HFFc6 (cell line): Measurements from ENCODE around the gene SAMD13. TPM values are rescaled to one million over a fixed set of nuclear protein-coding genes. Genes with fewer than 3 reads are reported as not detected.

ENCODE experiments used
- DNase-seq: peaks from one replicate; pipeline ENCODE4 v3.0.0-alpha.2; 2018
- H3K27ac Mint-ChIP-seq: 2 replicates; pipeline ENCODE4 v1.8.0; 2020; ENCODE audit warnings: mild to moderate bottlenecking, mixed read lengths
- H3K27me3 Mint-ChIP-seq: 2 replicates; pipeline ENCODE4 v1.8.0; 2021; ENCODE audit warnings: mild to moderate bottlenecking, moderate library complexity, mixed read lengths; ENCODE audit not compliant: insufficient read depth
- H3K36me3 Mint-ChIP-seq: 2 replicates; pipeline ENCODE4 v1.8.0; 2021; ENCODE audit warnings: low read depth, mixed read lengths
- H3K4me1 Mint-ChIP-seq: 2 replicates; pipeline ENCODE4 v1.8.0; 2020; ENCODE audit warnings: low read depth, mixed read lengths
- H3K4me3 Mint-ChIP-seq: 2 replicates; pipeline ENCODE4 v1.8.0; 2020; ENCODE audit warnings: mild to moderate bottlenecking, moderate library complexity, mixed read lengths
- H3K9me3 Mint-ChIP-seq: 2 replicates; pipeline ENCODE4 v1.8.0; 2020; ENCODE audit warnings: mild to moderate bottlenecking, mixed read lengths
- long read RNA-seq: library from polyadenylated mRNA; unstranded; transcript quantifications from one replicate; pipeline ENCODE4 v2.0.0, GENCODE V29; 2019
- total RNA-seq, 6 experiments: library from RNA; stranded (reverse); fragmentation: NEBNext Ultra II Directional; extraction: Animal tissue kit (Norgen Biotek cat#: 25700); gene quantifications; 2 replicates in 1 of 6; 3 replicates in 5 of 6; pipeline ENCODE4 v1.2.3, GENCODE V29; 2021
- TF ChIP-seq, protein P1 (sequence below): fragments of 200-600 bp; sonication (generic); IDR thresholded peaks from 2 replicates; pipeline ENCODE4 v1.5.0; 2021; ENCODE audit warnings: antibody characterized with exemption, mild to moderate bottlenecking

Gene SAMD13, protein sequence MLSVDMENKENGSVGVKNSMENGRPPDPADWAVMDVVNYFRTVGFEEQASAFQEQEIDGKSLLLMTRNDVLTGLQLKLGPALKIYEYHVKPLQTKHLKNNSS
- 1 to 10 TPM in 1 of 6 experiments, under 1 TPM in 5; 0.36 to 1.1 (median 0.45) TPM for total RNA-seq
- long read RNA-seq, partial matches to known transcripts = 0 of 1 reads
- long read RNA-seq, other reads (novel, unspliced or antisense) = 1 of 1 reads

DNA sequence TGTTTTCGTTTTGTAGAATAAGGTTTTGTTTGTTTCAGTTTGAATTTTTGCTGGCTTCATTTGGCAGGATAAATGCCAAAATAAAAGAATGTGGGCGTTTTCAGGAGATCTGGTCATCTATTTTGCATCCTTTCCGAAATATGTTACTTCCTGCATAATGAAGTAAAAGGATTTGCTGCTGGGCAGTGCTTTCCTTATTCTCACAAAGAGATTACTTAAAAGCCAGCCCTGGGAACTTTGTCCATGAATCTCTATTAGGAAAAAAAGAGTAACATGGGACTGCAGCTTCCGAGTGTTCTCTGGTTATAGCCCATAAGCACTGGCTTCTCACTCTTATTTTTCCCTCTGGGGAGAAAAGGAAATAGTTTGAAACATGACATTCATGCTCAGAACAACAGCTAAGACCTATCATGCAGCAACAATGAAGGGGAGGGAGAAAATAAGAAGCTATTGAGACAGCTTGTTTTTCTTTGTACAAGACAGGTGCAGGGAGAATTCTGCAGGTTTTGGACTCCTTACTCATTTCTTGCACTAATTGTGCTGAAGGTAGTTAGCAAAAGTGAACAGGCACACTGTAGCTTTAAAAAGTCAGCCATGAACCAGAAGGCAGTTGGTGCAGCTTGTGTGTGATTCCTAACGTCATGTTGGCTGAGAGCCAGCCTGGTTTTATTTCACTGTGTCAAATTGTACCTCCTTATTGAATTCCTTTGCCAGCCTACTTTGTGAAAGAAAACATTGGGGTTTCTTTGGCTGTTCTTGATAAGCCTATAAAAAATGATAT is at the start of gene SAMD13:
SAMD13 (plus strand) TSS at position 705 of the 781 bp plus-strand sequence. CDS start 1,527 bp downstream, outside the sequence.
- H3K36me3 Mint-ChIP-seq = peaks cover 4% of the 10 kb centered on the region; the same call in 1 of the 2 replicates
- DNase-seq = peak; percentile 43
- peaks cover 75% of the 10 kb centered on the region for H3K4me1 Mint-ChIP-seq
- H3K27ac Mint-ChIP-seq = peak within 1 kb of the TSS; percentile 64
- no peaks in the 10 kb centered on the region for H3K9me3 Mint-ChIP-seq
- peak within 1 kb of the TSS; percentile 85 for H3K4me3 Mint-ChIP-seq
- H3K27me3 Mint-ChIP-seq = no peaks in the 10 kb centered on the region
- TF ChIP-seq, protein P1, sequence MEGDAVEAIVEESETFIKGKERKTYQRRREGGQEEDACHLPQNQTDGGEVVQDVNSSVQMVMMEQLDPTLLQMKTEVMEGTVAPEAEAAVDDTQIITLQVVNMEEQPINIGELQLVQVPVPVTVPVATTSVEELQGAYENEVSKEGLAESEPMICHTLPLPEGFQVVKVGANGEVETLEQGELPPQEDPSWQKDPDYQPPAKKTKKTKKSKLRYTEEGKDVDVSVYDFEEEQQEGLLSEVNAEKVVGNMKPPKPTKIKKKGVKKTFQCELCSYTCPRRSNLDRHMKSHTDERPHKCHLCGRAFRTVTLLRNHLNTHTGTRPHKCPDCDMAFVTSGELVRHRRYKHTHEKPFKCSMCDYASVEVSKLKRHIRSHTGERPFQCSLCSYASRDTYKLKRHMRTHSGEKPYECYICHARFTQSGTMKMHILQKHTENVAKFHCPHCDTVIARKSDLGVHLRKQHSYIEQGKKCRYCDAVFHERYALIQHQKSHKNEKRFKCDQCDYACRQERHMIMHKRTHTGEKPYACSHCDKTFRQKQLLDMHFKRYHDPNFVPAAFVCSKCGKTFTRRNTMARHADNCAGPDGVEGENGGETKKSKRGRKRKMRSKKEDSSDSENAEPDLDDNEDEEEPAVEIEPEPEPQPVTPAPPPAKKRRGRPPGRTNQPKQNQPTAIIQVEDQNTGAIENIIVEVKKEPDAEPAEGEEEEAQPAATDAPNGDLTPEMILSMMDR = no peak

DNA sequence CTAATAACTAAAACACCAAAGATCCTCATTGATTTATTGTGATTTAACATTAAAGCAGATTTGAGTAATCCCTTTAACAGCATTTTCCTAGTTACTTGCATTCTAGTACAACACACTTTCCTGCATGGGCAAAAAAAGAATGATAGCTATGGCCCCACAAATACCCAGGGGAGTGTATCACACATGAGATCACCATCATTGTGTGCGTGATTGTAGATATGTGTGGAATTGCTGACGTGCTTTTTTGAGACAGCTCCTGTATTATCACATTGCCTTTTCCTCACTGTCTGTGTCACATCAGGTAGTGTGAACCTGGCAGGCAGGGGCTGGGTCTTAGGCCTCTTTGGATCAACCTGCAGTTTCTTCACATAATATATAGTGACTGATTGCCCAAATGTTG is 48.5 kb upstream of the SAMD13 start:
- Mint-ChIP-seq H3K27ac (peak overlapping the region; percentile 89), H3K9me3 (no peaks in the 10 kb centered on the region), H3K4me3 (0 out of 2 replicates have a peak overlapping the region, but pooled peaks have one; percentile 17), H3K4me1 (peaks cover 45% of the 10 kb centered on the region), H3K27me3 (peaks cover 2% of the 10 kb centered on the region; the same call in 1 of the 2 replicates), H3K36me3 (no peaks in the 10 kb centered on the region)
- DNase-seq = peak; percentile 58
- TF ChIP-seq, protein P1 = no peak

DNA sequence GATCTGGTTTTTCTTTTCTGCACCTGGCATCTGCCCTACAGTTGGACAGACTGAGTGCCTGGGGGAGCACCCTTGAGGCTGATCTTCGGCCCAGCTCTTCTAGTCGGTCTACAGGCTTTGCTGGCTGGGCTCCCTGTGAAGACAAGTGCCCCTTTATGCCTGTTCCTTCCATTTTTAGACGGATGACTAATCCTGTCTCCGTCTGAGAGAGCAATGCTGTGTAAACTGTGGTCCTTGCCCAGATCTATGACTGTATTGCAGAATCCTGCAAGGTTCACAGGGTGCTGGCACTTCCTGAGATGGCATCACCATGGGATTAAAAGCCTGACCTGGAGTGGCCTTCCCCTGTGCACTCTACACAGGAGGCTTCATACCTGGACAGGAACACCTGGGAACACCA is 47.6 kb upstream of the SAMD13 start:
- H3K27me3 Mint-ChIP-seq = peaks cover 6% of the 10 kb centered on the region; the same call in 1 of the 2 replicates
- peak overlapping the region; percentile 89 for H3K27ac Mint-ChIP-seq
- H3K9me3 Mint-ChIP-seq = no peaks in the 10 kb centered on the region
- no peaks in the 10 kb centered on the region for H3K36me3 Mint-ChIP-seq
- H3K4me1 Mint-ChIP-seq = peaks cover 44% of the 10 kb centered on the region
- DNase-seq = peak; percentile 89
- TF ChIP-seq, protein P1 = no peak
- H3K4me3 Mint-ChIP-seq = peak overlapping the region; percentile 57; the same call in 1 of the 2 replicates

DNA sequence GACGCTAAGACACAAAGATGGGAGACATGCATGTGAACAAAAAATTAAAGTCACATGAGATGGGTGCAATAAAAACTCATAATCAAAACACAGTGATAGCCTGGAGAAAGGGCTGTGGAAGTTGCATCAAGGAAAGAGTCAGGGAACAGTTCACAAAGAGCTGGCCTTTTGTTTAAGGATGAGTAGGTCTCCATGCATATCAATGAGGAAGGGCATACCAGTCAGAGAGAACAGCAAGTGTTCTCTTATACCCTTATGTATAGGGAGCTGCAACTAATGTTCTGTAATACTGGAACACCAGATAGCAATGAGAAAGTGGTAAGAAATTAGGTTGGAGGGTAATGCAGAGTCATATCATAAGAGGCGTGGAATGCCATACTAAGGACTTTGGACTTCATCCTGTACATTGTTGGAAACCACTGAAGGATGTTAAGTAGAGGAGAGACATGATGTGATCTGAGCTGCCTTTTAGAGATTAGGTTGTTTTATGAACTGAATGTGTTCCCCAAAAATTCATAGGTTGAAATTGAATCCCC is 46.7 kb upstream of the SAMD13 start:
- Mint-ChIP-seq H3K9me3 (no peaks in the 10 kb centered on the region), H3K27me3 (peaks cover 8% of the 10 kb centered on the region), H3K36me3 (no peaks in the 10 kb centered on the region), H3K4me3 (no peak overlapping the region), H3K4me1 (peaks cover 44% of the 10 kb centered on the region), H3K27ac (no peak overlapping the region)
- DNase-seq = no peak
- TF ChIP-seq, protein P1 = no peak

DNA sequence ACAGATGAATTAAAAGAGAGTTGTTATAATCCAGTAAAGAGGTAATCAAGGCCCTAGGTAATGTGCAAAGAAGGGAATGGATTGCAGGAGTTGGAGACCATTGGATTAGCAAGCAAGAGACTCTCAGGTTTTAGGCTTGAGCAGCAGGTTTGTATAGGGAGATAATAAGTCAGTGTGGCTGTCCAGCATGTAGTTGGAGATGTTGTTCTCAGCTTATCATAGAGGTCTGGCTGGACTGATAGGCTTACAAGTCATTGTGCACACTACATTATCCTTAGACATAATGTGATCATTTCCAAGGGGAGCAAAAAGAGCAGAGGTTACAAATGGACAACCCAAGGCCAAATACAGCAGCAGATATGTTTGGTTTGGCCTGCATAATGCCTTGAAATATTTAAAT is 45.9 kb upstream of the SAMD13 start:
- Mint-ChIP-seq H3K36me3 (no peaks in the 10 kb centered on the region), H3K27me3 (peaks cover 10% of the 10 kb centered on the region), H3K4me1 (peaks cover 44% of the 10 kb centered on the region)

More for the DNA sequence above, 45.9 kb upstream of the SAMD13 start:
- no peak for DNase-seq
- H3K4me3 Mint-ChIP-seq = no peak overlapping the region
- H3K9me3 Mint-ChIP-seq = no peaks in the 10 kb centered on the region
- TF ChIP-seq, protein P1 = no peak
- H3K27ac Mint-ChIP-seq = no peak overlapping the region
